Parietal lobe (tissue), 2 donors: Measurements from ENCODE around the gene SLC35A4. TPM values are rescaled to one million over a fixed set of nuclear protein-coding genes. Genes with fewer than 3 reads are reported as not detected.

Experiments used
- small RNA-seq: library from RNA; depleted of rRNA; stranded (forward); fragments of <200 nt; gene quantifications from one replicate; pipeline ENCODE3, GENCODE V24; 2014; ENCODE audit warnings: low replicate concordance
- total RNA-seq: library from RNA; depleted of rRNA; stranded (reverse); fragments of >200 nt; gene quantifications from one replicate; pipeline ENCODE4 v1.2.3, GENCODE V29; 2014

The SLC35A4 gene, protein sequence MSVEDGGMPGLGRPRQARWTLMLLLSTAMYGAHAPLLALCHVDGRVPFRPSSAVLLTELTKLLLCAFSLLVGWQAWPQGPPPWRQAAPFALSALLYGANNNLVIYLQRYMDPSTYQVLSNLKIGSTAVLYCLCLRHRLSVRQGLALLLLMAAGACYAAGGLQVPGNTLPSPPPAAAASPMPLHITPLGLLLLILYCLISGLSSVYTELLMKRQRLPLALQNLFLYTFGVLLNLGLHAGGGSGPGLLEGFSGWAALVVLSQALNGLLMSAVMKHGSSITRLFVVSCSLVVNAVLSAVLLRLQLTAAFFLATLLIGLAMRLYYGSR
- total RNA-seq, result 8.5 TPM

DNA sequence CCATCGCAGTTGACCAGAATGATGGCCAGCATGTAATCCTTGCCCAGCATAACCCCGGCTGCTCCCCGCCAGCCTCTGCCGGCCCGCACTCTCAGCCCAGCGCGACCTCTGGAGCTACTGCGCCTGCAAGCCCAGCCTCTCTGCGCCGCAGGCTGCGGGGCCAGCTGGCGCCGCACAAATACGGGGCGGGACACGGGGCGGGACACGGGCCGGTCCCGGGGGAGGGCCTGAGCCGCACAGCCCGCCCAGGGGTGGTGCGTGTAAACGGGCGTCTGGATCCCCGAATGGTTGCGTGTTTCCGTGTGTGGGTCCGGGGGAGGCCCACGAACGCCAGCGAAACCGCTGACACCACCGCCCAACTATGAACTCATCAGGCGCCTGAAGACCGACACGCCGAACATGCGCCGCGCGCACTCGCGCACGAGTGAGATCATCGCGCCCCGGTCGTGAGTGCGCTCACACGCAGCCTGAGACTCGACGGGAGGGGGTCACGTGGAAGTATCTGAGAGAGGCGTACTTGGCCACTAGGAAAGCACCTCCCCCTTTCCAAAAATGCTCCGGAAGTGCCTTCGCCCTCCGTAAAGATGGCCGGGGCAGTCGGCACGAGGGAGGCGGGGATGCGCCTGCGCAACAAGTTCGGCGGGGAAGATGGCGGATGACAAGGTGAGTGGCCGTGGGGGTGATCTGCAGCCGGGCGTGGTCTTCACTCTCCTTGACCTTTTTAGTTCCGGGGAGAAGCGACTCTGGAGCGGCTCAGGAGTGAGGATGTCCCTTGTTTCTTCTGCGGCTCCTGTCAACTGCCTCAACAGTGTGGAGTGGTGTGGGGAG, at the start of gene SLC35A4, which contains the start of gene APBB3:
Gene SLC35A4, plus strand, starts transcription at position 633 of the 828 bp plus-strand sequence. CDS start 2,342 bp downstream, outside the sequence.
Gene APBB3, minus strand, starts transcription at position 403 of the 828 bp plus-strand sequence. Its CDS starts 353 bp downstream, at position 50.

DNA sequence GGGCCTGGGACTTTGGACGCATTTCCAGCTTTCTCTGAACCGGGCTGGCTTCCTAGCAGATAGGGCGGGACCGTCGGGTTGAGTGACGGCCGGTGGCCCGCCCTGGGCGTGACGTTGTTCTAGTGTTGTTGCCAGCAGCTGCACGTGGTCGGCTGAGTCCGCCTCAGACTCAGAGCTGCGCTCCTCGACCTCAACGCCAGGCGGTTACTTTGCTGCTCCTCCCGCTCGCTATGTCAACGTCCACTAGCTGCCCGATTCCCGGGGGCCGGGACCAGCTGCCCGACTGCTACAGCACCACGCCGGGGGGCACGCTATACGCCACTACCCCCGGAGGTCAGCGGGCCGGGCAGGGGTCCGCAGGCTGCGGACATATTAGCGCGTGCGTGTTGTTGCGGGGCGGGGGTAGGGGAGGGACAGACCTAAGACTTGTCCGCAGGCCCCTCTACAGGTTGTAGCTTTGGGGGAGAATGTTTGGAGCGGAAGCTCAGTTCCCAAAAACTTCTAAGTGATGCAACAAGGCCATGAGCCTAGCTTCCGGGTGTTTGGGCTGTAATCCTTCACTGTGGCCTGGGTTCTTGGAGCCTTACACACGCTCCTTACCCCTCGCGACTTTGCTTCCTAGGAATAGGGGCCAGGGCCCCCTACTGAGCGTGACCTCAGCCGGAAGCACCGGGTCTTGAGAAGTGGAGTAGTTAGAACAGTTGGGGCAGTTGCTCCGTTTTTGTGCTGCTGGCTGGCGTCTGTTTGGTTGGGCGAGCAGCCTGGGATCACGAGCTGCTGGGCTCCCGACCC, 16.9 kb upstream of the SLC35A4 start, which contains the start of gene EIF4EBP3:
Gene EIF4EBP3, plus strand, starts transcription at position 155 of the 792 bp plus-strand sequence. Its CDS starts 76 bp downstream, at position 231.

DNA sequence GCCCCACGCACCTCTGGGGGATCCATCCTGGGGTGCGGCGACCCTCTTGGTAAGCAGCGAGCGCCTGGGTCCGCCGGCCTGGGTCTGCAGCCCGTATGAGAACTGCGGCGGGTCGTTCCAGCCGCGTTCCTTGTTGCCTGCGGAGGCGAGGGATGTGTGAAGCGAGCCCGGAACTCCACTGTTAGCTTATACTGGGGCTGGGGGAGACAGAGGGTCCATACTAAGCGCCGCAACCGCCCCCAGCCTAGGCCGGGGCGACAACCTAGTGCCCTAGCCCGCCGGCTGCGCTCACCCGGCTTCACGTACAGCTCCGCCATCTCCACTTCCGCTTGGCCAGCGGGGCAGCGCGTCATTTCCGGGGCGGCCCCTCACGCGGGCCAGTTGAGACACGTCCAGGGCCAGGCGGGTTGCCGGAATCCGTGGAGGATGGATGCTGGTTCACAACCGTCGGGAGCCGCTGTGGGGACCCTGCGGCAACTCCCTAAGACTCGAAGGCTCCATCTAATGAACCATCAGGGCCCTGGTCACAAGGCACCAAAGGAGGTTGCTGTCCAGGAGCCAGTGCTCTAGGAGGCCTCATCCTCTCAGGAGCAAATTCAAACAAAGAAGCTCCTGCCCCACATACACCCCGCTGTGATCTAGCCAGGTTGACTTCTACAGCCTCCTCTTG, 7.4 kb upstream of the SLC35A4 start, which contains the start of gene SRA1:
Gene SRA1, minus strand, starts transcription at position 338 of the 670 bp plus-strand sequence. Its CDS starts 21 bp downstream, at position 317.

Small RNA genes within 50 kb of the gene (small RNA-seq; reads per million reads assigned to genes)
- gene RF00279 (0.09 reads per million), gene RF00443 (not detected)

Other genes with a start within 250 kb of the SLC35A4 start
- 10.3 TPM for gene HBEGF, start 218.2 kb upstream of the SLC35A4 start, total RNA-seq
- gene SLC4A9, start 204.6 kb upstream of the SLC35A4 start, total RNA-seq, result not detected
- 198 TPM for gene ANKHD1, start 163.0 kb upstream of the SLC35A4 start, total RNA-seq
- gene EIF4EBP3, start 17.2 kb upstream of the SLC35A4 start, total RNA-seq, result not detected
- gene SRA1, start 7.4 kb upstream of the SLC35A4 start, total RNA-seq, result 32.6 TPM
- 61.7 TPM for gene APBB3, start 230 bp upstream of the SLC35A4 start, total RNA-seq
- 3.8 TPM for gene CD14, start 68.3 kb downstream of the SLC35A4 start, total RNA-seq
- 18.2 TPM for gene TMCO6, start 74.6 kb downstream of the SLC35A4 start, total RNA-seq
- gene NDUFA2, start 82.8 kb downstream of the SLC35A4 start, total RNA-seq, result 24.4 TPM
- gene IK, start 83.0 kb downstream of the SLC35A4 start, total RNA-seq, result 94.2 TPM
- 16.0 TPM for gene WDR55, start 100.1 kb downstream of the SLC35A4 start, total RNA-seq
- 1.3 TPM for gene DND1, start 108.7 kb downstream of the SLC35A4 start, total RNA-seq
- gene HARS1, start 126.5 kb downstream of the SLC35A4 start, total RNA-seq, result 89.5 TPM
- 47.9 TPM for gene HARS2, start 126.6 kb downstream of the SLC35A4 start, total RNA-seq
- gene ZMAT2, start 135.6 kb downstream of the SLC35A4 start, total RNA-seq, result 41.9 TPM
- 9.1 TPM for gene PCDHA1, start 221.3 kb downstream of the SLC35A4 start, total RNA-seq
- 20.3 TPM for gene PCDHA2, start 230.0 kb downstream of the SLC35A4 start, total RNA-seq
- gene PCDHA3, start 236.2 kb downstream of the SLC35A4 start, total RNA-seq, result 32.6 TPM
- 29.7 TPM for gene PCDHA4, start 242.2 kb downstream of the SLC35A4 start, total RNA-seq